Prostate gland (tissue), 2 donors: Measurements from ENCODE around the gene NBEA. TPM values are rescaled to one million over a fixed set of nuclear protein-coding genes. Genes with fewer than 3 reads are reported as not detected.

ENCODE experiments used
- DNase-seq: peaks from one replicate; pipeline ENCODE4 v3.0.0-alpha.2; 2019; ENCODE audit warnings: low spot score
- H3K27ac ChIP-seq, 2 donors: fragments of 200-600 bp; sonication (generic); 2 replicates each; pipeline ENCODE4 v1.5.1; 2017 to 2019
- H3K27me3 ChIP-seq: fragments of 200-600 bp; sonication (generic); replicated peaks from 2 replicates; pipeline ENCODE4 v1.5.1; 2019; ENCODE audit not compliant: insufficient read depth
- H3K36me3 ChIP-seq, 2 donors: fragments of 200-600 bp; sonication (generic); 1 replicate in 1 of 2; 2 replicates in 1 of 2; pipeline versions ENCODE4 v1.5.1 to v1.8.1; 2017 to 2019
- H3K4me1 ChIP-seq: fragments of 200-600 bp; sonication (generic); replicated peaks from 2 replicates; pipeline ENCODE4 v1.5.1; 2019
- H3K4me3 ChIP-seq, 2 donors: fragments of 200-600 bp; sonication (generic); 2 replicates each; pipeline ENCODE4 v1.5.1; 2017 to 2019
- H3K9me3 ChIP-seq: fragments of 200-600 bp; sonication (generic); 2 replicates; pipeline ENCODE4 v1.5.1; 2017
- CTCF ChIP-seq, 4 experiments: fragments of 200-600 bp in 2 of 4; fragments of 450-650 bp in 2 of 4; sonication (generic) in 2 of 4; IDR thresholded peaks; 1 replicate in 3 of 4; 2 replicates in 1 of 4; pipeline ENCODE4 v1.5.1; 2016 to 2019; ENCODE audit warnings: antibody characterized with exemption in 4 of 4, mild to moderate bottlenecking in 2 of 4, moderate library complexity in 2 of 4
- POLR2A ChIP-seq: fragments of 450-650 bp; IDR thresholded peaks from one replicate; pipeline ENCODE4 v1.6.1; 2016; ENCODE audit warnings: antibody characterized with exemption, mild to moderate bottlenecking
- POLR2AphosphoS5 ChIP-seq: sonication (generic); formaldehyde crosslinking; IDR thresholded peaks from one replicate; pipeline ENCODE4 v1.6.1; 2017; ENCODE audit warnings: antibody characterized with exemption
- WGBS: methylation state at CpG from one replicate; pipeline ENCODE4 v1.1.5; 2018; 5-methylcytosine and 5-hydroxymethylcytosine counted together
- intact Hi-C: fragments of 100-400 bp; cut with DNase I; formaldehyde crosslinking; loops from one replicate; pipeline ENCODE4 v1.14.2; 2022
- total RNA-seq, 2 donors: library from RNA; depleted of rRNA; stranded (reverse); fragments of >200 nt; gene quantifications; one replicate each; pipeline ENCODE4 v1.1.0, GENCODE V29; 2016

Gene NBEA
- total RNA-seq, 2 donors from 2014 or later, result 13.6 to 16.9 TPM

- no peaks in the 10 kb centered on the region for H3K4me1 ChIP-seq
- H3K4me3 ChIP-seq, result no peak overlapping the region
- WGBS, result 73% methylated on average over 7 of the region's 7 CpGs
- H3K9me3 ChIP-seq, result no peaks in the 10 kb centered on the region
- no peak for TF ChIP-seq POLR2A
- intact Hi-C loops, result no loop called here
- DNase-seq, result no peak
- H3K36me3 ChIP-seq, result no peaks in the 10 kb centered on the region
- H3K27me3 ChIP-seq, result no peaks in the 10 kb centered on the region
- no peak overlapping the region for H3K27ac ChIP-seq
Measured at GRCh38 chr13:35646056-35646774, 704.1 kb downstream of the NBEA start.

GRCh38 chr13:35648201-35648600 lies 706.1 kb downstream of the NBEA start:
- H3K27ac ChIP-seq, result no peak overlapping the region
- H3K4me1 ChIP-seq, result no peaks in the 10 kb centered on the region
- 29% methylated on average over 4 of the region's 4 CpGs for WGBS
- H3K4me3 ChIP-seq, result no peak overlapping the region
- H3K36me3 ChIP-seq, result no peaks in the 10 kb centered on the region
- no peaks in the 10 kb centered on the region for H3K27me3 ChIP-seq
- TF ChIP-seq CTCF (IDR thresholded peaks at IDR 0.05), result no peak
- no peak for TF ChIP-seq POLR2A
- no peak for TF ChIP-seq POLR2AphosphoS5
- H3K9me3 ChIP-seq, result no peaks in the 10 kb centered on the region
- no peak for DNase-seq
- intact Hi-C loops, result no loop called here

GRCh38 chr13:35649162-35649561 lies 707.1 kb downstream of the NBEA start:
- no peak for DNase-seq
- Histone ChIP-seq H3K9me3 (no peaks in the 10 kb centered on the region), H3K27me3 (no peaks in the 10 kb centered on the region), H3K4me3 (no peak overlapping the region), H3K4me1 (no peaks in the 10 kb centered on the region), H3K36me3 (no peaks in the 10 kb centered on the region), H3K27ac (no peak overlapping the region)
- intact Hi-C loops, result no loop called here
- TF ChIP-seq POLR2A, result no peak
- TF ChIP-seq CTCF (IDR thresholded peaks at IDR 0.05), result no peak
- TF ChIP-seq POLR2AphosphoS5, result no peak
- 72% methylated on average over 4 of the region's 4 CpGs for whole genome bisulfite sequencing

- Histone ChIP-seq H3K27me3 (no peaks in the 10 kb centered on the region), H3K4me3 (no peak overlapping the region), H3K9me3 (no peaks in the 10 kb centered on the region), H3K4me1 (no peaks in the 10 kb centered on the region), H3K36me3 (no peaks in the 10 kb centered on the region), H3K27ac (no peak overlapping the region)
- intact Hi-C loops, result no loop called here
- TF ChIP-seq POLR2AphosphoS5, result no peak
- WGBS, result 94% methylated on average over 4 of the region's 4 CpGs
- no peak for DNase-seq
Measured at GRCh38 chr13:35659796-35660195, 717.7 kb downstream of the NBEA start.

- Histone ChIP-seq H3K9me3 (no peaks in the 10 kb centered on the region), H3K27me3 (no peaks in the 10 kb centered on the region), H3K36me3 (no peaks in the 10 kb centered on the region), H3K4me3 (no peak overlapping the region), H3K27ac (no peak overlapping the region), H3K4me1 (peaks cover 3% of the 10 kb centered on the region)
- 98% methylated on average over 7 of the region's 7 CpGs for WGBS
- DNase-seq, result no peak
- intact Hi-C loops, result no loop called here
- no peak for TF ChIP-seq POLR2A
- TF ChIP-seq CTCF (IDR thresholded peaks at IDR 0.05), result no peak
- no peak for TF ChIP-seq POLR2AphosphoS5
Measured at GRCh38 chr13:35664747-35665146, 722.7 kb downstream of the NBEA start.

- TF ChIP-seq POLR2A (no peak), POLR2AphosphoS5 (no peak), CTCF (IDR thresholded peaks at IDR 0.05) (no peak)
- intact Hi-C loops, result no loop called here
- Histone ChIP-seq H3K4me3 (no peak overlapping the region), H3K9me3 (no peaks in the 10 kb centered on the region), H3K4me1 (peaks cover 3% of the 10 kb centered on the region), H3K27me3 (no peaks in the 10 kb centered on the region), H3K27ac (no peak overlapping the region), H3K36me3 (no peaks in the 10 kb centered on the region)
- DNase-seq, result no peak
- 87% methylated on average over 4 of the region's 4 CpGs for WGBS
Measured at GRCh38 chr13:35669321-35669720, 727.3 kb downstream of the NBEA start.
